ENCODE data around the gene AKAIN1. TPM values are rescaled to one million over a fixed set of nuclear protein-coding genes. Genes with fewer than 3 reads are reported as not detected.

Gene AKAIN1
- total RNA-seq, 2 experiments from 2014 or later = not detected

- Histone ChIP-seq H3K9me3 (ENCODE audit: control insufficient read depth in 1 of 2, insufficient read depth in 1 of 2, low read length in 2 of 2) (peaks cover 0 to 5% of the 10 kb centered on the region in 2 experiments), H3K36me3 (ENCODE audit: insufficient read depth, low read length) (no peaks in the 10 kb centered on the region), H3K4me1 (ENCODE audit: insufficient read depth, low read length) (no peaks in the 10 kb centered on the region), H3K27ac (ENCODE audit: low read depth in 1 of 2, low read length in 2 of 2) (no peak overlapping the region), H3K27me3 (ENCODE audit: control insufficient read depth in 1 of 2, insufficient read depth in 2 of 2, low read length in 2 of 2) (no peaks in the 10 kb centered on the region), H3K4me3 (ENCODE audit: low read length) (no peak overlapping the region)
- Mint-ChIP-seq H3K27me3 (no peaks in the 10 kb centered on the region), H3K9me3 (no peaks in the 10 kb centered on the region), H3K4me1 (ENCODE audit: low read depth) (peaks cover 8% of the 10 kb centered on the region), H3K4me3 (no peak overlapping the region), H3K36me3 (ENCODE audit: low read depth) (no peaks in the 10 kb centered on the region), H3K27ac (no peak overlapping the region)
- DNase-seq = no peak
- TF ChIP-seq, protein P1, sequence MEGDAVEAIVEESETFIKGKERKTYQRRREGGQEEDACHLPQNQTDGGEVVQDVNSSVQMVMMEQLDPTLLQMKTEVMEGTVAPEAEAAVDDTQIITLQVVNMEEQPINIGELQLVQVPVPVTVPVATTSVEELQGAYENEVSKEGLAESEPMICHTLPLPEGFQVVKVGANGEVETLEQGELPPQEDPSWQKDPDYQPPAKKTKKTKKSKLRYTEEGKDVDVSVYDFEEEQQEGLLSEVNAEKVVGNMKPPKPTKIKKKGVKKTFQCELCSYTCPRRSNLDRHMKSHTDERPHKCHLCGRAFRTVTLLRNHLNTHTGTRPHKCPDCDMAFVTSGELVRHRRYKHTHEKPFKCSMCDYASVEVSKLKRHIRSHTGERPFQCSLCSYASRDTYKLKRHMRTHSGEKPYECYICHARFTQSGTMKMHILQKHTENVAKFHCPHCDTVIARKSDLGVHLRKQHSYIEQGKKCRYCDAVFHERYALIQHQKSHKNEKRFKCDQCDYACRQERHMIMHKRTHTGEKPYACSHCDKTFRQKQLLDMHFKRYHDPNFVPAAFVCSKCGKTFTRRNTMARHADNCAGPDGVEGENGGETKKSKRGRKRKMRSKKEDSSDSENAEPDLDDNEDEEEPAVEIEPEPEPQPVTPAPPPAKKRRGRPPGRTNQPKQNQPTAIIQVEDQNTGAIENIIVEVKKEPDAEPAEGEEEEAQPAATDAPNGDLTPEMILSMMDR (IDR thresholded peaks at IDR 0.05) = no peak
- intact Hi-C loops (cut with DNase I, micrococcal nuclease) = no loop called here
- ATAC-seq (ENCODE audit: poor library complexity) = no peak
- ChIA-PET POLR2A (interaction anchor here (1.1 kb wide), 1 partner anchor 127 kb away, joined by 3 read pairs; no protein-coding TSS in a partner anchor), CTCF (no interaction called here)
These were observed 86.8 kb downstream of the AKAIN1 start for GRCh38 chr18:5110266-5110665.

GRCh38 chr18:5107988-5108387 lies 89.1 kb downstream of the AKAIN1 start:
- intact Hi-C loops (cut with DNase I, micrococcal nuclease) = loop anchor here in 1 of 2 experiments (10.0 kb wide), 1 partner anchor 317 kb away; no protein-coding TSS in a partner anchor
- no peak overlapping the region for H3K4me3 Mint-ChIP-seq
- no peaks in the 10 kb centered on the region for H3K36me3 Mint-ChIP-seq (ENCODE audit: low read depth)
- TF ChIP-seq, protein P1 (IDR thresholded peaks at IDR 0.05) = no peak
- H3K9me3 Mint-ChIP-seq = no peaks in the 10 kb centered on the region
- no peak for DNase-seq
- ChIA-PET CTCF (no interaction called here), POLR2A (no interaction called here)
- H3K4me1 Mint-ChIP-seq (ENCODE audit: low read depth) = peaks cover 8% of the 10 kb centered on the region
- no peaks in the 10 kb centered on the region for H3K27me3 ChIP-seq (ENCODE audit: control insufficient read depth in 1 of 2, insufficient read depth in 2 of 2, low read length in 2 of 2)
- H3K4me1 ChIP-seq (ENCODE audit: insufficient read depth, low read length) = no peaks in the 10 kb centered on the region
- H3K36me3 ChIP-seq (ENCODE audit: insufficient read depth, low read length) = no peaks in the 10 kb centered on the region
- H3K9me3 ChIP-seq (ENCODE audit: control insufficient read depth in 1 of 2, insufficient read depth in 1 of 2, low read length in 2 of 2) = no peaks in the 10 kb centered on the region
- H3K27ac Mint-ChIP-seq = no peak overlapping the region
- no peaks in the 10 kb centered on the region for H3K27me3 Mint-ChIP-seq
- no peak overlapping the region for H3K4me3 ChIP-seq (ENCODE audit: low read length)
- H3K27ac ChIP-seq (ENCODE audit: low read depth in 1 of 2, low read length in 2 of 2) = no peak overlapping the region
- no peak for ATAC-seq (ENCODE audit: poor library complexity)

DNA sequence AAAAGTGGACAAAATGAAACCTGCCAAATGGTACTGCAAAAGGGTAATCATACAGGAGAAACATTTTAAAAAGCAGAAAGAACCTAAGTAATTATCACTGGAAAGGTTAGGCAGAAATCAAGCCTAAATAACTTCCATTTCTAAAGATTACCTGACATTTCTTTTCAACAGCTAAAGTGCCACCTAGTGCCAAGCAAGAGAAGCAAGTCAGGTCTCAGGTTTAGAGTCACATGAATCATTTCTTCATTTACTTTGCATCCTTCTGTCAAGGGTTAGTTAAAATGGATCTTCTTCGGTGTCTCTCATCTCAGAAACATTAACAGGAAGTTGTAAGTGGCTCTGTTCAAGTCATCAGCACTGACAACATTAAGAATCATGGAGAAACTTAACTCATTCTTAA lies 90.3 kb downstream of the AKAIN1 start:
- Histone ChIP-seq H3K27me3 (ENCODE audit: control insufficient read depth in 1 of 2, insufficient read depth in 2 of 2, low read length in 2 of 2) (no peaks in the 10 kb centered on the region), H3K27ac (ENCODE audit: low read depth in 1 of 2, low read length in 2 of 2) (no peak overlapping the region), H3K4me1 (ENCODE audit: insufficient read depth, low read length) (no peaks in the 10 kb centered on the region), H3K36me3 (ENCODE audit: insufficient read depth, low read length) (no peaks in the 10 kb centered on the region), H3K9me3 (ENCODE audit: control insufficient read depth in 1 of 2, insufficient read depth in 1 of 2, low read length in 2 of 2) (no peaks in the 10 kb centered on the region), H3K4me3 (ENCODE audit: low read length) (no peak overlapping the region)
- ChIA-PET POLR2A (interaction anchor here (0.6 to 1.5 kb wide), 3 partner anchors 11 to 1793 kb away, joined by 3 to 5 read pairs (median 3); partner anchors contain the start of gene ZBTB14), CTCF (no interaction called here)
- Mint-ChIP-seq H3K27me3 (no peaks in the 10 kb centered on the region), H3K36me3 (ENCODE audit: low read depth) (no peaks in the 10 kb centered on the region), H3K4me1 (ENCODE audit: low read depth) (peaks cover 8% of the 10 kb centered on the region), H3K27ac (no peak overlapping the region), H3K9me3 (no peaks in the 10 kb centered on the region), H3K4me3 (no peak overlapping the region)
- intact Hi-C loops (cut with DNase I, micrococcal nuclease) = loop anchor here in 1 of 2 experiments (10.0 kb wide), 1 partner anchor 318 kb away; no protein-coding TSS in a partner anchor
- TF ChIP-seq, protein P1 (IDR thresholded peaks at IDR 0.05) = peak; percentile 39
- peak; percentile 94 for ATAC-seq (ENCODE audit: poor library complexity)
- DNase-seq = peak in 3 of 14 experiments; percentile 3 to 17 (median 16)

All from CD4-positive, alpha-beta T cell (primary cell).